Breast epithelium (tissue), 3 donors: ENCODE measurements around the gene IGFLR1.

Experiments used
- CTCF ChIP-seq, 3 donors: fragments of 450-650 bp; IDR thresholded peaks; one replicate each; pipeline ENCODE4 v1.5.1; 2016 to 2017; ENCODE audit warnings: antibody characterized with exemption in 3 of 3, mild to moderate bottlenecking in 3 of 3, moderate library complexity in 3 of 3
- POLR2A ChIP-seq: fragments of 450-650 bp; IDR thresholded peaks from one replicate; pipeline ENCODE4 v1.6.1; 2016; ENCODE audit warnings: antibody characterized with exemption, mild to moderate bottlenecking, moderate library complexity

GRCh38 chr19:35755550-35756376 is 13.5 kb upstream of the IGFLR1 start:
- no peak for TF ChIP-seq POLR2A
- TF ChIP-seq CTCF (IDR thresholded peaks at IDR 0.05), result no peak
